Measurements from ENCODE around the gene SLCO1A2.

Gene SLCO1A2

GRCh38 chr12:21330682-21331253 lies 3.9 kb downstream of the SLCO1A2 start:
- Histone ChIP-seq H3K4me3 (ENCODE audit: insufficient read depth, low read depth, low read length) (no peak overlapping the region), H3K27ac (ENCODE audit: insufficient read depth, low read depth, low read length, poor library complexity, severe bottlenecking) (no peak overlapping the region), H3K4me1 (ENCODE audit: control insufficient read depth, insufficient read depth, low read length) (no peaks in the 10 kb centered on the region), H3K9me3 (ENCODE audit: control insufficient read depth, low read length) (peaks cover 3% of the 10 kb centered on the region), H3K36me3 (ENCODE audit: control insufficient read depth, insufficient read depth, low read length) (no peaks in the 10 kb centered on the region), H3K27me3 (ENCODE audit: control insufficient read depth, insufficient read depth, low read length, poor library complexity, severe bottlenecking) (no peaks in the 10 kb centered on the region)
- 92 to 100% methylated on average over 1 of the region's 1 CpG for WGBS, 2 experiments

- H3K27me3 ChIP-seq (ENCODE audit: control insufficient read depth, insufficient read depth, low read length, poor library complexity, severe bottlenecking), result no peaks in the 10 kb centered on the region
- H3K4me3 ChIP-seq (ENCODE audit: insufficient read depth, low read depth, low read length), result no peak overlapping the region
- H3K27ac ChIP-seq (ENCODE audit: insufficient read depth, low read depth, low read length, poor library complexity, severe bottlenecking), result no peak overlapping the region
- H3K4me1 ChIP-seq (ENCODE audit: control insufficient read depth, insufficient read depth, low read length), result peaks cover 3% of the 10 kb centered on the region
- peaks cover 3% of the 10 kb centered on the region for H3K9me3 ChIP-seq (ENCODE audit: control insufficient read depth, low read length)
- H3K36me3 ChIP-seq (ENCODE audit: control insufficient read depth, insufficient read depth, low read length), result no peaks in the 10 kb centered on the region
Observed at GRCh38 chr12:21328578-21328977, 6.1 kb downstream of the SLCO1A2 start.

GRCh38 chr12:21324551-21324950 lies 10.2 kb downstream of the SLCO1A2 start:
- 33% methylated on average over 1 of the region's 1 CpG; no CpG with 5 or more reads in 1 of the 2 experiments for WGBS, 2 experiments
- H3K4me3 ChIP-seq (ENCODE audit: insufficient read depth, low read depth, low read length), result no peak overlapping the region
- no peaks in the 10 kb centered on the region for H3K9me3 ChIP-seq (ENCODE audit: control insufficient read depth, low read length)
- H3K36me3 ChIP-seq (ENCODE audit: control insufficient read depth, insufficient read depth, low read length), result no peaks in the 10 kb centered on the region
- peaks cover 3% of the 10 kb centered on the region for H3K4me1 ChIP-seq (ENCODE audit: control insufficient read depth, insufficient read depth, low read length)
- no peaks in the 10 kb centered on the region for H3K27me3 ChIP-seq (ENCODE audit: control insufficient read depth, insufficient read depth, low read length, poor library complexity, severe bottlenecking)
- no peak overlapping the region for H3K27ac ChIP-seq (ENCODE audit: insufficient read depth, low read depth, low read length, poor library complexity, severe bottlenecking)

- H3K9me3 ChIP-seq (ENCODE audit: control insufficient read depth, low read length), result no peaks in the 10 kb centered on the region
- no peak overlapping the region for H3K4me3 ChIP-seq (ENCODE audit: insufficient read depth, low read depth, low read length)
- peaks cover 3% of the 10 kb centered on the region for H3K4me1 ChIP-seq (ENCODE audit: control insufficient read depth, insufficient read depth, low read length)
- no peaks in the 10 kb centered on the region for H3K36me3 ChIP-seq (ENCODE audit: control insufficient read depth, insufficient read depth, low read length)
- WGBS, 2 experiments, result 50 to 67% methylated on average over 1 to 2 of the region's 2 CpGs
- no peaks in the 10 kb centered on the region for H3K27me3 ChIP-seq (ENCODE audit: control insufficient read depth, insufficient read depth, low read length, poor library complexity, severe bottlenecking)
- no peak overlapping the region for H3K27ac ChIP-seq (ENCODE audit: insufficient read depth, low read depth, low read length, poor library complexity, severe bottlenecking)
Observed at GRCh38 chr12:21323736-21324135, 11.0 kb downstream of the SLCO1A2 start.

- H3K27ac ChIP-seq (ENCODE audit: insufficient read depth, low read depth, low read length, poor library complexity, severe bottlenecking), result no peak overlapping the region
- 84 to 86% methylated on average over 1 of the region's 1 CpG for WGBS, 2 experiments
- no peaks in the 10 kb centered on the region for H3K4me1 ChIP-seq (ENCODE audit: control insufficient read depth, insufficient read depth, low read length)
Observed at GRCh38 chr12:21308785-21309184, 25.9 kb downstream of the SLCO1A2 start.

GRCh38 chr12:21305661-21306060 lies 29.1 kb downstream of the SLCO1A2 start:
- H3K4me1 ChIP-seq (ENCODE audit: control insufficient read depth, insufficient read depth, low read length), result no peaks in the 10 kb centered on the region
- 91 to 92% methylated on average over 1 of the region's 1 CpG for WGBS, 2 experiments
- no peaks in the 10 kb centered on the region for H3K36me3 ChIP-seq (ENCODE audit: control insufficient read depth, insufficient read depth, low read length)
- no peaks in the 10 kb centered on the region for H3K27me3 ChIP-seq (ENCODE audit: control insufficient read depth, insufficient read depth, low read length, poor library complexity, severe bottlenecking)
- no peak overlapping the region for H3K4me3 ChIP-seq (ENCODE audit: insufficient read depth, low read depth, low read length)
- no peaks in the 10 kb centered on the region for H3K9me3 ChIP-seq (ENCODE audit: control insufficient read depth, low read length)
- H3K27ac ChIP-seq (ENCODE audit: insufficient read depth, low read depth, low read length, poor library complexity, severe bottlenecking), result no peak overlapping the region

More at GRCh38 chr12:21308785-21309184, 25.9 kb downstream of the SLCO1A2 start:
- Histone ChIP-seq H3K9me3 (ENCODE audit: control insufficient read depth, low read length) (no peaks in the 10 kb centered on the region), H3K36me3 (ENCODE audit: control insufficient read depth, insufficient read depth, low read length) (no peaks in the 10 kb centered on the region), H3K27me3 (ENCODE audit: control insufficient read depth, insufficient read depth, low read length, poor library complexity, severe bottlenecking) (no peaks in the 10 kb centered on the region), H3K4me3 (ENCODE audit: insufficient read depth, low read depth, low read length) (no peak overlapping the region)

GRCh38 chr12:21300632-21301031 lies 34.1 kb downstream of the SLCO1A2 start:
- Histone ChIP-seq H3K4me3 (ENCODE audit: insufficient read depth, low read depth, low read length) (no peak overlapping the region), H3K27me3 (ENCODE audit: control insufficient read depth, insufficient read depth, low read length, poor library complexity, severe bottlenecking) (no peaks in the 10 kb centered on the region), H3K27ac (ENCODE audit: insufficient read depth, low read depth, low read length, poor library complexity, severe bottlenecking) (no peak overlapping the region), H3K4me1 (ENCODE audit: control insufficient read depth, insufficient read depth, low read length) (no peaks in the 10 kb centered on the region), H3K36me3 (ENCODE audit: control insufficient read depth, insufficient read depth, low read length) (no peaks in the 10 kb centered on the region), H3K9me3 (ENCODE audit: control insufficient read depth, low read length) (no peaks in the 10 kb centered on the region)
- WGBS, 2 experiments, result no CpG with 5 or more reads among the region's 1 CpG

- no peaks in the 10 kb centered on the region for H3K9me3 ChIP-seq (ENCODE audit: control insufficient read depth, low read length)
- H3K4me3 ChIP-seq (ENCODE audit: insufficient read depth, low read depth, low read length), result no peak overlapping the region
Observed at GRCh38 chr12:21296751-21297406, 37.8 kb downstream of the SLCO1A2 start.

GRCh38 chr12:21296348-21296747 lies 38.4 kb downstream of the SLCO1A2 start:
- Histone ChIP-seq H3K4me1 (ENCODE audit: control insufficient read depth, insufficient read depth, low read length) (no peaks in the 10 kb centered on the region), H3K9me3 (ENCODE audit: control insufficient read depth, low read length) (no peaks in the 10 kb centered on the region), H3K27ac (ENCODE audit: insufficient read depth, low read depth, low read length, poor library complexity, severe bottlenecking) (no peak overlapping the region), H3K27me3 (ENCODE audit: control insufficient read depth, insufficient read depth, low read length, poor library complexity, severe bottlenecking) (no peaks in the 10 kb centered on the region), H3K4me3 (ENCODE audit: insufficient read depth, low read depth, low read length) (no peak overlapping the region), H3K36me3 (ENCODE audit: control insufficient read depth, insufficient read depth, low read length) (no peaks in the 10 kb centered on the region)
- WGBS, 2 experiments, result 100% methylated on average over 1 of the region's 1 CpG

More at GRCh38 chr12:21296751-21297406, 37.8 kb downstream of the SLCO1A2 start:
- Histone ChIP-seq H3K27me3 (ENCODE audit: control insufficient read depth, insufficient read depth, low read length, poor library complexity, severe bottlenecking) (no peaks in the 10 kb centered on the region), H3K36me3 (ENCODE audit: control insufficient read depth, insufficient read depth, low read length) (no peaks in the 10 kb centered on the region), H3K4me1 (ENCODE audit: control insufficient read depth, insufficient read depth, low read length) (no peaks in the 10 kb centered on the region), H3K27ac (ENCODE audit: insufficient read depth, low read depth, low read length, poor library complexity, severe bottlenecking) (no peak overlapping the region)
- WGBS, 2 experiments, result 70 to 88% methylated on average over 2 to 4 of the region's 4 CpGs

- Histone ChIP-seq H3K4me3 (ENCODE audit: insufficient read depth, low read depth, low read length) (no peak overlapping the region), H3K4me1 (ENCODE audit: control insufficient read depth, insufficient read depth, low read length) (no peaks in the 10 kb centered on the region), H3K9me3 (ENCODE audit: control insufficient read depth, low read length) (no peaks in the 10 kb centered on the region), H3K27ac (ENCODE audit: insufficient read depth, low read depth, low read length, poor library complexity, severe bottlenecking) (no peak overlapping the region), H3K27me3 (ENCODE audit: control insufficient read depth, insufficient read depth, low read length, poor library complexity, severe bottlenecking) (no peaks in the 10 kb centered on the region), H3K36me3 (ENCODE audit: control insufficient read depth, insufficient read depth, low read length) (no peaks in the 10 kb centered on the region)
- WGBS, 2 experiments, result 100% methylated on average over 1 of the region's 1 CpG
Observed at GRCh38 chr12:21294176-21294575, 40.5 kb downstream of the SLCO1A2 start.

Data from ectodermal cell (in vitro differentiated cells).